ENCODE measurements around the gene KRTAP5-3. TPM values are rescaled to one million over a fixed set of nuclear protein-coding genes. Genes with fewer than 3 reads are reported as not detected.

The KRTAP5-3 gene
- total RNA-seq, 1 donor from 2014 or later = not detected

DNA sequence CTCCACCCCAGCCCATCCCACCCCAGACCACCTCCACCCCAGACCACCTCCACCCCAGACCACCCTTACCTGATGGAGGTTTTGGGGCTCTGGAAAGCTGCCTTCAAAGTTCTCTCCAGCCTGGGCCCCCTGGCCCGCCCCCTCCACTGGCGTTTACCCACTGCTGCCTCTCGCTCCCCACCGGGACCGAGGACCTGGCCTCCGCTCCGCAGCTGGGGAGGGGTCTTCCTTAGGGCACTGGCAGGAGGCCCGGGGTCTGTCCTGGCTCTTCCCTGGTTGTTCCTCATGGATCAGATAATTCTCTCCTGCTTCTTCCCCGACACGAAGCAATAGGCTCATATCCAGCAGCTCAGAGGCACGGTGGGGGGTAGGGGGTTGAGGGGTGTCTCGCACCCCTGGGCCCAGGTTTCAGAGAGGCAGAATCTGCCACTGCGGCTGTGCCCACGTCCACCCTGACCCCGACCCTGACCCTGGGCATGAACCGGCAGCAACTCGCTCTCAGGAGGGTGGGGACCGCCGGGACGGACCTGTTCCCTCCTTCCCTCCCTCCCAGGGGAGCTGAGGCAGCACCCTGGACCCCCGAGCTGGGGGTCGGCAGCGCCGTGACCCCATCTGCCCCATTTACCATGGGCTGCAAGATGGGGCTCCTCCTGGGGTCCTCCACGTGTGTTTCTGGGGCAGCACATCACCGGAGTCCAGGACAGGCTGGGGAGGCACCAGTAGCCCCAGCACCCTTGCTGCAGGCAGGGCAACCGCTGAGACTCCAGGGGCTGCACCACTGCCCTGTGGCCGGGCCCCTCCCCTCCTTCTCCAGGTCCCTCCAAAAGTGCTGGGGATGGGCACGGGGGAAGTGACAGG lies 34.3 kb upstream of the KRTAP5-3 start:
- TF ChIP-seq, protein P1, sequence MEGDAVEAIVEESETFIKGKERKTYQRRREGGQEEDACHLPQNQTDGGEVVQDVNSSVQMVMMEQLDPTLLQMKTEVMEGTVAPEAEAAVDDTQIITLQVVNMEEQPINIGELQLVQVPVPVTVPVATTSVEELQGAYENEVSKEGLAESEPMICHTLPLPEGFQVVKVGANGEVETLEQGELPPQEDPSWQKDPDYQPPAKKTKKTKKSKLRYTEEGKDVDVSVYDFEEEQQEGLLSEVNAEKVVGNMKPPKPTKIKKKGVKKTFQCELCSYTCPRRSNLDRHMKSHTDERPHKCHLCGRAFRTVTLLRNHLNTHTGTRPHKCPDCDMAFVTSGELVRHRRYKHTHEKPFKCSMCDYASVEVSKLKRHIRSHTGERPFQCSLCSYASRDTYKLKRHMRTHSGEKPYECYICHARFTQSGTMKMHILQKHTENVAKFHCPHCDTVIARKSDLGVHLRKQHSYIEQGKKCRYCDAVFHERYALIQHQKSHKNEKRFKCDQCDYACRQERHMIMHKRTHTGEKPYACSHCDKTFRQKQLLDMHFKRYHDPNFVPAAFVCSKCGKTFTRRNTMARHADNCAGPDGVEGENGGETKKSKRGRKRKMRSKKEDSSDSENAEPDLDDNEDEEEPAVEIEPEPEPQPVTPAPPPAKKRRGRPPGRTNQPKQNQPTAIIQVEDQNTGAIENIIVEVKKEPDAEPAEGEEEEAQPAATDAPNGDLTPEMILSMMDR (conservative IDR thresholded peaks at IDR 0.05; ENCODE audit: low read depth, low read length) = no peak
- DNase-seq (ENCODE audit: low read depth) = no peak
- no peak overlapping the region for H3K4me3 ChIP-seq (ENCODE audit: low read depth, low read length)

DNA sequence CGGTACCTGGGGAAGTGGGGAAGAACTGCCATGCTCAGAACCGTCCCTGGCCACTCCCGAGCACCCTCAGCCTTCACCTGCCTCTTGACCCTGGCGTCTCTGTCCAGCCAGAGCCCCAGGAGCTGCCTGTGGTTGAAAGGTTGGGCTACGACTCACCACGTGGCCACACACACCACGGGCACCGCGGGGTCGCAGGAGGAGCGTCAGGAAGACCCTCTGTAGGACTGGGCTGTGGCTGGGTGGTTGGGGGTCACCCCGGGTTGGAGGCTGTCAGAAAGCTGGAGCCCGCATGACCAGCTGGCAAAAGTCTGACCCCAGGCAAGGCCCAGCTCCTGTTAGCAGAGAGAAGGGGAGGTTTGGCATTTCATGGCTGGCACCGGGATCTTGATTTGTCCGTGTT lies 32.8 kb upstream of the KRTAP5-3 start:
- TF ChIP-seq, protein P1 (conservative IDR thresholded peaks at IDR 0.05; ENCODE audit: low read depth, low read length) = no peak
- no peak for DNase-seq (ENCODE audit: low read depth)
- H3K4me3 ChIP-seq (ENCODE audit: low read depth, low read length) = no peak overlapping the region

DNA sequence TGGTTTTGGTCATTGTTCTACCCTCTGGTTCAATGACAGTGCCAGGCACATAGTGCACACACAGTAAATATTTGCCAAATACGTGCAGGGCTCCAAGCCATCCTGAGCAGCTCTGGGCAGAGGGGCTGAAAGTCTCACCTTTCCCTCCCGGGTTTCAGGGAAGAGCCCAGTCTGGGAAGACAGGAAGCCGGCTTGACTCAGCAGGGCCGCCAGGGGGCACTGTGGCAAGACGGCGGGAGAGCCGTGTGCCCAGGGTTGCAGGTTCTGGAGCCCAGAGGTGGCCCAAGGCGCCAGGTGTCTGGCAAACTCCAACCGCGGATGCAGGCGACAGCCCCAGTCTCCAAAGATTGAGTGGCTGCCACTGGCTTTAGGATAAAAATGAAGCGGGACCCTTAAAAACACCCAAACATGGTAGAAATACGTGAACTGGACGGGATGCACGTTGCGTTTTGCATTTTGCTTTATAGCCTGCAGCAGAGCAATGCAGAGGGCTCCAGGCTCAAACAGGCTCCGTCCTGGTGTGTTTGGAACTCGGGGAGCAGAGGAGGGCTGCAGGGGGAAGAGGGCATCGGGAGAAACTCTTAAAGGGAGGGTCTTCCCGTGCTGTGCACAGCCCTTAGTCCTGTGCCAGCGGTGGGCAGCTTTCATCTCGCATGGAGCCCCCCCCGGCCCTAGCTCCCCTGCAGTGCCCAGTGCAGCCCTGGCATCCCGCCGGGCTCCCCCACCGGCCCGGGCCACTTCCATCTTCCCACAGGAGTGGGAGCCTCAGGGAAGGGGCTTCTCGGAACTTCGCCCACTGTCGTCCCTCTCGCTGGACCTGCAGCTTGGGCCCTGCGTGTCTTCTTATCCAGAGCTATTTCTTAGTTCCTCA lies 32.0 kb upstream of the KRTAP5-3 start:
- DNase-seq (ENCODE audit: low read depth) = no peak
- H3K4me3 ChIP-seq (ENCODE audit: low read depth, low read length) = no peak overlapping the region
- TF ChIP-seq, protein P1 (conservative IDR thresholded peaks at IDR 0.05; ENCODE audit: low read depth, low read length) = peak; percentile 82

DNA sequence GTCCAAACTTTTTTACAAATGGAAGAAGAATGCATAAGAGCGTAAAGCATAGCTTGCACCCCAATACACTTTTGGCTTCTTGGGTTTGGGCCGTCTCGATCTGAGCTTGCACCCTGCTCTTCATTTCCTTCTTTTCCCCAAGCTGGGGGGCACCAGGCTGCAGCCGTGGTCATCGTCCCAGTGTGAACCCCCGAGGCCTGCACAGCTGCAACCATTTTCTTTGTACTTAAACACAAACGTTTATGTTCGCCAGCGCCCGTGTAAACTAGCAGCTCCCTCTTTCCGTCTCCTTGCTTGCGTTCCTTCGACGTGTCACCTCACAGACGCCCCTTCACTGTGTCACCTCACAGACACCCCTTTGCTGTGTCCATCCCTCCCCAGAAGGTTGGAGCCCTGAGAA lies 31.4 kb upstream of the KRTAP5-3 start:
- DNase-seq (ENCODE audit: low read depth) = no peak
- TF ChIP-seq, protein P1 (conservative IDR thresholded peaks at IDR 0.05; ENCODE audit: low read depth, low read length) = no peak

DNA sequence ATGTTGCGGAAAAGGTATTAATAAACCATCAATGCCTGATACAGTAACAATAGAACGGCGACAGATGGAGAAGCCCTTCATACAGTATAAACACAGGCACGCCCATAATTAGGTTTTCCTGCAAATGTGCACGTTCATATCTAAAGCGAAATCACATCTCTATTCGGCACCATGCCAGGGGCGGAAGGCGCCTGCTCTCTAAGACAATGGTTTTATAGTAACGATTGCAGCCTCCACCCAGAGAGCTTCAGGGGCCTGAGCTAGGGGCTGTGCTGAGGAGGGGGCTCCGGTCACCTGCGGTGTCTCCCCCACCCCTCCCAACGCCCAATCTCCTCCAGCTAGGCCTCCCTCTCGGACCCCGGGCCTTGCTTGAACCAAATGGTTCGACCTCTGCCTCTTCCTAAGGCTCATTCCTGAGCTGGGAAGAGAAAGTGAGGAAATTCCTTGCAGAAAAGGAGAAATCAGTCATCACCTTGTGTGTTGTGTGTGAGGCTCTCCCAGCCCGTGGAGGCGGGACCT lies 30.9 kb upstream of the KRTAP5-3 start:
- DNase-seq (ENCODE audit: low read depth) = no peak
- no peak overlapping the region for H3K4me3 ChIP-seq (ENCODE audit: low read depth, low read length)
- TF ChIP-seq, protein P1 (conservative IDR thresholded peaks at IDR 0.05; ENCODE audit: low read depth, low read length) = no peak

More for the DNA sequence above, 31.4 kb upstream of the KRTAP5-3 start:
- no peak overlapping the region for H3K4me3 ChIP-seq (ENCODE audit: low read depth, low read length)

DNA sequence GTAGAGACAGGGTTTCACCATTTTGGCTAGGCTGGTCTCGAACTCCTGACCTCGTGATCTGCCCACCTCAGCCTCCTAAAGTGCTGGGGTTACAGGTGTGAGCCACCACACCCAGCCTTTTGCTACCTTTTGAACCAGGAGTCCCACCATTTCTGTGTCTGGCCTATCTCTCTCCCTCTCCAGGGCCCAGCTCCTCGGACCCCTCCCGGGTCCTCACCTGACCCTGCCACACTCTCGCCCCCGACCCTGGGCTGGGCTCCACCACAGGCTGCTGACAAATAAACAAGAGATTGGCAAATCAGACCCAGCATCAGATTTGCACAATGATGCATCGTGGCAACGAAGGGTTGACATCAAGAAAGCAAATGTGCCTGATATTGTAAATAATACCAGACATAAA lies 30.1 kb upstream of the KRTAP5-3 start:
- H3K4me3 ChIP-seq (ENCODE audit: low read depth, low read length) = no peak overlapping the region
- no peak for DNase-seq (ENCODE audit: low read depth)
- TF ChIP-seq, protein P1 (conservative IDR thresholded peaks at IDR 0.05; ENCODE audit: low read depth, low read length) = no peak

Measured in epithelial cell of proximal tubule (primary cell).